Keratinocyte (primary cell): ENCODE measurements around the gene TSR1.

Experiments used
- CTCF ChIP-seq, 3 experiments: IDR thresholded peaks in 1 of 3; conservative IDR thresholded peaks in 1 of 3; optimal IDR thresholded peaks in 1 of 3; 2 replicates in 2 of 3; 3 replicates in 1 of 3; pipeline versions ENCODE3 to v1.5.1; 2011; ENCODE audit warnings: low read length in 3 of 3, mild to moderate bottlenecking in 3 of 3, moderate library complexity in 2 of 3, control low read depth in 1 of 3, inconsistent platforms in 1 of 3; ENCODE audit not compliant: insufficient read depth in 2 of 3; ENCODE audit errors: extremely low read depth in 1 of 3
- EZH2 ChIP-seq: IDR thresholded peaks from one replicate; pipeline ENCODE4 v1.6.1; 2012; ENCODE audit warnings: inconsistent platforms, mild to moderate bottlenecking, low read length, moderate library complexity

GRCh38 chr17:2380226-2380922 lies 44.1 kb upstream of the TSR1 start:
- TF ChIP-seq EZH2: no peak
- no peak for TF ChIP-seq CTCF (optimal IDR thresholded peaks at IDR 0.05 in 1 of 3, IDR thresholded peaks at IDR 0.05 in 1 of 3, conservative IDR thresholded peaks at IDR 0.05 in 1 of 3; ENCODE audit: extremely low read depth in 1 of 3, insufficient read depth in 2 of 3, low read length in 3 of 3)
